GM12878 (cell line): ENCODE data around the gene RTL9. TPM values are rescaled to one million over a fixed set of nuclear protein-coding genes. Genes with fewer than 3 reads are reported as not detected.
A peak's percentile ranks its signal among the peaks of the same experiment; 100 is the strongest.

ENCODE experiments used
- BACH1 ChIP-seq: fragments of 450-650 bp; IDR thresholded peaks from 2 replicates; pipeline ENCODE4 v1.6.1; 2017; ENCODE audit warnings: mild to moderate bottlenecking, borderline replicate concordance
- CEBPZ ChIP-seq: fragments of 150-350 bp; IDR thresholded peaks from 2 replicates; pipeline ENCODE4 v1.6.1; 2016; ENCODE audit warnings: low read depth, low read length
- CUX1 ChIP-seq: IDR thresholded peaks from 2 replicates; pipeline ENCODE4 v1.6.1; 2012; ENCODE audit warnings: improper control_type of control experiment, low read depth, low read length; ENCODE audit not compliant: insufficient replicate concordance
- FOXK2 ChIP-seq: fragments of 450-650 bp; IDR thresholded peaks from 2 replicates; pipeline ENCODE4 v1.6.1; 2017; ENCODE audit warnings: mild to moderate bottlenecking, moderate library complexity
- GATAD2B ChIP-seq: fragments of 450-650 bp; conservative IDR thresholded peaks from 2 replicates; pipeline ENCODE4 v1.6.1; 2017; ENCODE audit warnings: low read depth, mild to moderate bottlenecking, moderate library complexity
- IKZF2 ChIP-seq, 2 experiments: fragments of 450-650 bp; IDR thresholded peaks; 2 replicates each; pipeline ENCODE4 v1.6.1; 2017; ENCODE audit warnings: mild to moderate bottlenecking in 2 of 2, moderate library complexity in 2 of 2
- IRF4 ChIP-seq: IDR thresholded peaks from 2 replicates; pipeline ENCODE4 v1.6.1; 2011; ENCODE audit warnings: low read depth, low read length
- KAT2A ChIP-seq: conservative IDR thresholded peaks from 2 replicates; pipeline ENCODE4 v1.6.1; 2011; ENCODE audit warnings: low read depth, low read length; ENCODE audit not compliant: control insufficient read depth
- PML ChIP-seq: IDR thresholded peaks from 2 replicates; pipeline ENCODE4 v1.6.1; 2012; ENCODE audit warnings: low read length, inconsistent platforms
- SKIL ChIP-seq: fragments of 450-650 bp; IDR thresholded peaks from 2 replicates; pipeline ENCODE4 v1.6.1; 2017; ENCODE audit warnings: mild to moderate bottlenecking, low read depth, inconsistent platforms; ENCODE audit not compliant: poor library complexity, severe bottlenecking
- SMAD5 ChIP-seq: IDR thresholded peaks from 2 replicates; pipeline ENCODE4 v1.6.1; 2016; ENCODE audit warnings: antibody characterized with exemption, low read depth
- WRNIP1 ChIP-seq: IDR thresholded peaks from 2 replicates; pipeline ENCODE4 v1.6.1; 2011; ENCODE audit warnings: low read depth, low read length, improper control_type of control experiment, borderline replicate concordance
- ZBTB11 ChIP-seq: fragments of 450-650 bp; formaldehyde crosslinking; IDR thresholded peaks from 2 replicates; pipeline ENCODE4 v1.5.0; 2022; ENCODE audit warnings: mild to moderate bottlenecking, missing genetic modification characterization
- ZNF217 ChIP-seq: fragments of 450-650 bp; IDR thresholded peaks from 2 replicates; pipeline ENCODE4 v1.6.1; 2017; ENCODE audit warnings: antibody characterized with exemption, mild to moderate bottlenecking
- polyA plus RNA-seq, 11 experiments: library from polyadenylated mRNA; depleted of rRNA in 4 of 11; unstranded in 6 of 11; stranded (reverse) in 5 of 11; fragments of >200 nt; fragmentation: Nextera tagmentation in 4 of 11; fragmentation: Illumina TruSeq in 1 of 11; extraction: Ambion mirVana in 4 of 11; extraction: Trizol in 1 of 11; gene quantifications; 1 replicate in 1 of 11; 2 replicates in 10 of 11; pipeline versions ENCODE4 v1.2.1 to v1.2.3, GENCODE V29; 2011 to 2016; ENCODE audit warnings: inconsistent platforms in 2 of 11, missing spikeins in 2 of 11, low read depth in 1 of 11
- total RNA-seq, 4 experiments: library from RNA; depleted of rRNA in 3 of 4; stranded (reverse); fragments of >200 nt in 3 of 4; fragmentation: Illumina TruSeq in 1 of 4; extraction: Trizol in 1 of 4; gene quantifications; 2 replicates each; pipeline versions ENCODE4 v1.2.1 to v1.2.3, GENCODE V29; 2013 to 2021

The RTL9 gene
- total and polyA plus RNA-seq, 10 of the 15 experiments (the other 5 are each of a cell fraction or from before 2014, with no cell fraction given), result 0.05 to 1.2 (median 0.17) TPM

GRCh38 chrX:110317820-110318663 is 40.6 kb upstream of the RTL9 start, which contains the start of gene AMMECR1 (continued):
- TF ChIP-seq GATAD2B (peak; percentile 40; the same call in 1 of the 2 replicates), SKIL (no peak), KAT2A (no peak), FOXK2 (no peak), BACH1 (no peak), ZBTB11 (CRISPR knock-in tag) (0 out of 2 replicates have a peak, but pooled peaks have one; percentile 12), PML (peak; percentile 37; the same call in 1 of the 2 replicates), IRF4 (no peak), WRNIP1 (no peak), IKZF2 (IDR thresholded peaks at IDR 0.05) (peak; percentile 37 to 44; a peak in 2 of 4 replicates), SMAD5 (0 out of 2 replicates have a peak, but pooled peaks have one; percentile 50), CUX1 (no peak), ZNF217 (no peak), CEBPZ (no peak)
